Measurements from ENCODE around the gene DYTN. TPM values are rescaled to one million over a fixed set of nuclear protein-coding genes. Genes with fewer than 3 reads are reported as not detected.

The DYTN gene
- total and polyA plus RNA-seq, 5 experiments from 2014 or later: not detected

DNA sequence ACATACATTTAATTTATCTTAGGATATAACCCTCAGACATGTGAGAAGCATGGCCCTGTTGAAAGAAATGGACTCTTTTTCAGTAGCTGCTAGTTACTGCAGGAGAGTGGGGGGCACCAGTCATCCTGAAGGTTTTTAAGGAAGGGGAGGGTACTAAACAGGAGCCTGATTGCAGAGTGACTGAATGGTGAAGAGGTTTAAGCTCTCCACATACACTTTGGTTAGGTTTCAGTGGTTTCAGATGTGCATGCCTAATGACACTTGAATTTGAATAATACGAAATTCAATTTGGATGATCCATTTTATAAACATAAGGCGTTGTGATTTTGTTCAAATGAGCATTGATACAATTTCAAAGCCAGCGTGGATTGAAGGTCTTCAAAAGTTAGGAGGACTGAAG, 86.9 kb downstream of the DYTN start:
- no peak for DNase-seq
- POLR2A ChIA-PET: no interaction called here
- ATAC-seq: no peak
- Mint-ChIP-seq H3K36me3 (no peaks in the 10 kb centered on the region), H3K4me1 (no peaks in the 10 kb centered on the region), H3K27me3 (peaks cover 13 to 28% (median 17%) of the 10 kb centered on the region in 5 donors), H3K27ac (no peak overlapping the region), H3K4me3 (no peak overlapping the region), H3K9me3 (no peaks in the 10 kb centered on the region)

DNA sequence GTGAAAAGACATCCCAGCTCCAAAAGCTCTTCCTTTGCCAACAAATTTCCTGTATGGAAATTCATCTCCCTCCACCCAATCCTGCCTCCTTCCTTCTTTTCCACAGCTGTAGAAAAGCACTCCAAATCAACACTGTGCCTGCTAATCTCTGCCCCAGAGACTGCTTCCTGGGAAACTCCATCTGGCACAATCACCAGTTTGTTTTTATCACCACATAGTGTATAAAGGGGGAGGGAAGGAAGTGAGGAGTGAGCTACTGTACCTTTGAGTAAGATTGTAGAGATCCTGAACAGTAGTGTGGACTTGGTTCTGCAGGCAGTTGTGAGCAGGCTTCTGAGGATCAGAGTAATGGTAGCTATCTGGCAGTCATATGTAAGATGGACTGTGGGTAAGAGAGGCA, 90.6 kb downstream of the DYTN start:
- Mint-ChIP-seq H3K27me3 (peaks cover 4 to 30% (median 21%) of the 10 kb centered on the region in 5 donors), H3K4me1 (no peaks in the 10 kb centered on the region), H3K4me3 (no peak overlapping the region), H3K9me3 (no peaks in the 10 kb centered on the region), H3K27ac (no peak overlapping the region), H3K36me3 (no peaks in the 10 kb centered on the region)
- DNase-seq (no peak), ATAC-seq (no peak)
- POLR2A ChIA-PET: no interaction called here

DNA sequence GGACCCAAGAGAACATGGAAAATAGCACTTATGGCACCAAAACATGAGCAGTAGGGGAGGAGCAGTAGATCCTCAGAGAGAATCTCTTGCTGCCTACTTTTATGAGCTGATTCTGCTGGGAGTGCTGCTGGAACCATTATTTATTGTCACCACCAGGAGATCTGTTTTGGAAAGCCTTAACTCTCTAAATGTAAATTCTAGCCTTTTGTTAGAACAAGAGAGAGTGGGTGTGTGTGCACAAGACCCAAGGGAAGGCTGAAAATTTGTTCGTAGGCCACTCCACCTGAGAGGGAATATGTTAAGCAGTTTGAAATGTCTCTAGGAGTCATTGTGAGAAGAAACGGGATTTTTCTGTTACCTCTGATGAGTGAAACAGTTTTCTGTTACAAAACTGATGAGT, 92.1 kb downstream of the DYTN start:
- no peaks in the 10 kb centered on the region for H3K36me3 Mint-ChIP-seq
- H3K4me1 Mint-ChIP-seq: no peaks in the 10 kb centered on the region
- ATAC-seq (no peak), DNase-seq (no peak)
- no peak overlapping the region for H3K27ac Mint-ChIP-seq
- H3K9me3 Mint-ChIP-seq: peaks cover 0 to 2% (median 0%) of the 10 kb centered on the region in 9 donors
- no peak overlapping the region for H3K4me3 Mint-ChIP-seq
- POLR2A ChIA-PET: no interaction called here
- peaks cover 4 to 24% (median 21%) of the 10 kb centered on the region in 5 donors for H3K27me3 Mint-ChIP-seq

DNA sequence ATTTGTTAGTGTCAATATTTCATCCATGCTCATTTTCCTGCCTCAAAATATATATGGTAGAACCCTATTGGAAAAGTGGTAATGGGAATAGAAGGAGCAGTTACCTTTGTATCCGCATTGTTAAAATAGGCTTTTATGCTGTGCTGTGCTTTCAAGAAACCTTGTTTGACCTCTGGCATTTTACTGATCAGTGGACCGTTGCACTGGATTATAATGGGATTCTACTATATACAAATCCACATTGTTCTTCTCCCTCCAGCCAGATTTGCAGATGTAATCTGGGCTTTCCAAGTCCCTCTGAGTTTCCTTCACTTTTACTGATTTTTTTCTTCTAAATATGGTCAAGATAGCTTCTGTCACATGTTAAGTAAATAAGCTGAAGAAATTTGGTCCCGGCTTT, 99.2 kb downstream of the DYTN start:
- Mint-ChIP-seq H3K27me3 (peaks cover 0 to 18% (median 7%) of the 10 kb centered on the region in 5 donors), H3K27ac (no peak overlapping the region), H3K9me3 (peaks cover 0 to 2% (median 0%) of the 10 kb centered on the region in 9 donors), H3K4me1 (no peaks in the 10 kb centered on the region), H3K4me3 (no peak overlapping the region), H3K36me3 (no peaks in the 10 kb centered on the region)
- DNase-seq (no peak), ATAC-seq (no peak)
- POLR2A ChIA-PET: no interaction called here

DNA sequence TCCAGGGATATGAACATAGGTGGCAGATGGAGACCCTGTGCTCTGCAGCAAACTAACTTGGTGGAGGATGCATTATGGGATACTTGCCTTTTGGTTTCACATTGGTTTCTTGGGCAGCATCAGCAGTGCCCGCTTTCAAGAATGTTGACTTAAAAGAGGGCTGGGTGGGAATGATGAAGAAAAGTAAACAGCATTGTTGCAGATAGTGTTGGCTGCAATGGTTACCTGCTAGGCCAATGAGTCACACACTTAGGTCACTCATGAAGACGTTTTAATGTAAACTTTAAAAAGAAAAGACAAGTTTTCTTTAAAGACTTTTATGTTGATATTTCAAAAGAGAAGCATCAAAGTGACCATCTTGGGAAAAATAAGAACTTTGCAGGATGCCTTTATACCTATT, 102.0 kb downstream of the DYTN start:
- ATAC-seq: no peak

DNA sequence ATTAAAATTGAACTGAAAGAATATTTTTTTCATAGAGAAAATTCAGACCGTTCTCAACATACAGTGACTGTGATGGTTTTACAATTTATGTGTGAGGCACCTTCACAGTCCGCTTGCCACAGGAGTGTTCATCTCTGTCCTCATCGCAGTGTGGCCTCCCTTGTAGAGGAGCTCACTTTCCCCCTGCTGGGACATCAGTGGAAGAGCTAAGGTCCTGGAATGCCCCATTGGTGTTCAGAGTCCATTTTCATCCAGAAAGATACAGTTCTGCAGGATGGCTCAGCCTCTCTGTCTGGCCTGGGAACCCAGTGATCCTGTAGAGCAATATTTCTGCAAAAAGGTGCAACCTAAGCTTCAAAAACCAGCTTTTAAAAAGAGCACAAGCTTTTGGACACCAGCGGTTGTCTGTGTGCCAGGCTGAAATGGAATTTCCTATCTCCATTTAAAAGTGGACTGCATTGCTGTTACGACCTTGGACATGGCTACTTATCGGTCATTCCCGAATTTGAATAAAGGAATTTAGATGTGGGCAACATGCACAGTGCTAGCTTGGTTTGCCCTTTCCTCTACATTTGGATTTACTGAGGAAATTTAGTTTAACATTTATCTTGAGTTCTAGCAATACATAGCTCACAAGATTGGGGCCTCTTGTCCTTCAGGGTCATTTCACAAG, 102.6 kb downstream of the DYTN start:
- POLR2A ChIA-PET: no interaction called here
- Mint-ChIP-seq H3K9me3 (no peaks in the 10 kb centered on the region), H3K4me1 (no peaks in the 10 kb centered on the region), H3K27me3 (peaks cover 0 to 18% (median 4%) of the 10 kb centered on the region in 5 donors), H3K27ac (no peak overlapping the region), H3K4me3 (no peak overlapping the region), H3K36me3 (no peaks in the 10 kb centered on the region)
- DNase-seq: no peak
- no peak for ATAC-seq

More for the DNA sequence above, 102.0 kb downstream of the DYTN start:
- no peak for DNase-seq
- Mint-ChIP-seq H3K36me3 (no peaks in the 10 kb centered on the region), H3K4me1 (no peaks in the 10 kb centered on the region), H3K27ac (no peak overlapping the region), H3K27me3 (peaks cover 0 to 18% (median 4%) of the 10 kb centered on the region in 5 donors), H3K4me3 (no peak overlapping the region), H3K9me3 (no peaks in the 10 kb centered on the region)
- POLR2A ChIA-PET: no interaction called here

DNA sequence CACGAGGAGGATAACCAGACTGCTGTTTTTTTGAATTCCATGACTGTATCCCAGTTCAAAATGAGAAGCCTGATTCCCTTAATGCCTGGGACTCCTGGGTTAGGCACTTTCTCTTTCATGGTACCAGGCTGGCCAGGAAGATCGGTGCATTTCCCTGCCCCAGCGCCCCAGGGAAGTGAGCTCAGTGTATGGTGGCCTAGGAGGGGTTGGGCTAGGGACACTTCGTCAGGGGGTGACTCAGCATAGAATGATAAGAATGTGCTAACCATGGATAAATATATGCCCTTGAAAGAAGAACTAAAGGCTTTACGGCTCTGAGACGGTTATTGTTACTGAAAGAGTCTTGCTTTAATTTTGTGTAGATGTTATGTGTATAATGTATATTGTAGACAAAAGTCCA, 103.4 kb downstream of the DYTN start:
- DNase-seq: no peak
- H3K4me1 Mint-ChIP-seq: no peaks in the 10 kb centered on the region
- no peak for ATAC-seq
- H3K9me3 Mint-ChIP-seq: no peaks in the 10 kb centered on the region
- no peak overlapping the region for H3K27ac Mint-ChIP-seq
- POLR2A ChIA-PET: no interaction called here
- no peaks in the 10 kb centered on the region for H3K36me3 Mint-ChIP-seq
- no peak overlapping the region for H3K4me3 Mint-ChIP-seq
- H3K27me3 Mint-ChIP-seq: peaks cover 0 to 18% (median 4%) of the 10 kb centered on the region in 5 donors

DNA sequence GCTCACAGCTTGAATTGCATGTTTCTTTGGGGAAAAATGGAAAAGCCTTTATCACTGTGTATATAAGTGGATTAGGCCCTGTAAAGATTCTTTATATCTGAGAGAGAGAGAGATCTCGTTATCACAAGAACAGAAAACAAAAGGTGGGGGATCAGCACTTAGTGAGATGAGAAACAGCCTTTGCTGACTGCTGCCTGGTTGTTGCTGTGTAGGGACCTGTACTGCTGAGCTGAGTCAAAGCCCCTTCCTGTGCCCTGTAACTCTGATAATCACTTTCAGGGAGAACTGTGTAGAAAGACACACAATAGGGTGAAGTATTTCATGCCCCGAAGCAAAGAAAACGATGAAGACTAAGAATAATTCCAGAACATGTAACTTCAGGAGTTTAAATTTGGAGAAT, 106.5 kb downstream of the DYTN start:
- Mint-ChIP-seq H3K9me3 (no peaks in the 10 kb centered on the region), H3K27me3 (peaks cover 0 to 4% (median 0%) of the 10 kb centered on the region in 5 donors), H3K27ac (no peak overlapping the region), H3K4me1 (peaks cover 0 to 2% (median 0%) of the 10 kb centered on the region in 4 donors), H3K4me3 (no peak overlapping the region), H3K36me3 (no peaks in the 10 kb centered on the region)
- POLR2A ChIA-PET: no interaction called here
- no peak for ATAC-seq
- DNase-seq: no peak

DNA sequence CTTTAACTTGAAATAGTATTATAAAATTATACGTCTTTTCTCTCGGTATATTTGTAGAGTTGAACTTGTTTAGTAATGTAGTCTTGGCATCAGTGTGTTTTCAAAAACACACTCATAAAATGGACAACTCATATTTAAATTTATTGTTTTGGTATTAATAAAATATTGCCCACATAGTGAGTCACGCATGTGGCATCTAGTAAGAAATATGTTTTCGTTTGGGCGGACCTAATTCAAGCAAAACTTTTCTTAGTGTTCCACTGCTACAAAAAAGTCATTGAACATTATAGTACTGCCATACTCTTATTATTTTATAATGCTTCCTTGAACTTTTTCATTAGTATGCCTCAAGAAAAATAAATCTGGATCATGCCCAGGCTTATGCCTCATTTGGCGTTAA, 107.0 kb downstream of the DYTN start:
- DNase-seq (no peak), ATAC-seq (no peak)
- Mint-ChIP-seq H3K27ac (no peak overlapping the region), H3K4me3 (no peak overlapping the region), H3K36me3 (no peaks in the 10 kb centered on the region), H3K4me1 (peaks cover 0 to 2% (median 0%) of the 10 kb centered on the region in 4 donors), H3K27me3 (peaks cover 0 to 4% (median 0%) of the 10 kb centered on the region in 5 donors), H3K9me3 (no peaks in the 10 kb centered on the region)
- POLR2A ChIA-PET: no interaction called here

GRCh38 chr2:206610451-206610850, 107.7 kb downstream of the DYTN start:
- Mint-ChIP-seq H3K36me3 (no peaks in the 10 kb centered on the region), H3K4me3 (no peak overlapping the region), H3K4me1 (peaks cover 0 to 2% (median 0%) of the 10 kb centered on the region in 4 donors), H3K27ac (no peak overlapping the region), H3K9me3 (no peaks in the 10 kb centered on the region), H3K27me3 (peaks cover 0 to 8% (median 3%) of the 10 kb centered on the region in 5 donors)
- DNase-seq (no peak), ATAC-seq (no peak)
- POLR2A ChIA-PET: no interaction called here

GRCh38 chr2:206603243-206603642, 115.0 kb downstream of the DYTN start:
- Mint-ChIP-seq H3K36me3 (no peaks in the 10 kb centered on the region), H3K4me1 (no peaks in the 10 kb centered on the region), H3K27me3 (peaks cover 0 to 10% (median 4%) of the 10 kb centered on the region in 5 donors), H3K4me3 (no peak overlapping the region), H3K27ac (no peak overlapping the region), H3K9me3 (no peaks in the 10 kb centered on the region)
- ATAC-seq: no peak
- DNase-seq: no peak
- POLR2A ChIA-PET: no interaction called here

Other genes starting within 250 kb of the DYTN start
- not detected for gene FAM237A, start 75.9 kb downstream of the DYTN start, total RNA-seq
- not detected for gene FAM237A, start 75.9 kb downstream of the DYTN start, polyA plus RNA-seq
- gene MDH1B, start 46.9 kb upstream of the DYTN start, total RNA-seq: under 1 TPM; 0.30 to 0.60 TPM
- under 1 TPM; 0.06 to 0.52 (median 0.16) TPM for gene MDH1B, start 46.9 kb upstream of the DYTN start, polyA plus RNA-seq
- 10 to 100 TPM; 23.7 to 26.8 TPM for gene FASTKD2, start 47.2 kb upstream of the DYTN start, total RNA-seq
- 10 to 100 TPM; 18.6 to 25.3 (median 25.2) TPM for gene FASTKD2, start 47.2 kb upstream of the DYTN start, polyA plus RNA-seq
- gene CPO, start 221.1 kb upstream of the DYTN start, total RNA-seq: not detected
- not detected for gene CPO, start 221.1 kb upstream of the DYTN start, polyA plus RNA-seq